Activated B cell treated with CpG ODN at 0.5 μM for 24 hours (primary cell): ENCODE measurements around the gene AXDND1. TPM values are rescaled to one million over a fixed set of nuclear protein-coding genes. Genes with fewer than 3 reads are reported as not detected.

Experiments used
- ATAC-seq: fragments of 200-7000 bp; cut with Tn5 transposase; one replicate; pipeline ENCODE4 v1.10.0; 2021; ENCODE audit warnings: low read depth, mild to moderate bottlenecking, moderate library complexity
- CTCF ChIA-PET: fragments of 350-600 bp; sonication (Branson Sonifier 250); formaldehyde crosslinking; loops from one replicate; lab custom pipeline; 2021; ENCODE audit warnings: antibody characterized with exemption; lab: Charles Lee
- POLR2A ChIA-PET: fragments of 350-600 bp; sonication (Branson Sonifier 250); formaldehyde crosslinking; loops from one replicate; lab custom pipeline; 2021; ENCODE audit warnings: antibody characterized with exemption; lab: Charles Lee
- DNase-seq: peaks from one replicate; pipeline ENCODE4 v3.0.0; 2022
- H3K27ac Mint-ChIP-seq: one replicate; pipeline ENCODE4 v1.8.0; 2020; ENCODE audit warnings: mixed read lengths
- H3K27me3 Mint-ChIP-seq: one replicate; pipeline ENCODE4 v1.8.0; 2021; ENCODE audit warnings: mixed read lengths
- H3K36me3 Mint-ChIP-seq: one replicate; pipeline ENCODE4 v1.8.0; 2021; ENCODE audit warnings: low read depth, mixed read lengths
- H3K4me1 Mint-ChIP-seq: one replicate; pipeline ENCODE4 v1.8.0; 2021; ENCODE audit warnings: mixed read lengths
- H3K4me3 Mint-ChIP-seq: one replicate; pipeline ENCODE4 v1.8.0; 2020; ENCODE audit warnings: mild to moderate bottlenecking, mixed read lengths
- H3K9me3 Mint-ChIP-seq: one replicate; pipeline ENCODE4 v1.8.0; 2020; ENCODE audit warnings: mixed read lengths
- CTCF ChIP-seq: fragments of 200-600 bp; IDR thresholded peaks from one replicate; pipeline ENCODE4 v1.8.0; 2022; ENCODE audit warnings: antibody characterized with exemption, mild to moderate bottlenecking
- intact Hi-C: fragments of 100-400 bp; cut with micrococcal nuclease; formaldehyde crosslinking; loops from one replicate; pipeline ENCODE4 v1.15.1; 2024
- total RNA-seq: library from RNA; stranded (reverse); gene quantifications from 2 replicates; pipeline ENCODE4 v1.2.3, GENCODE V29; 2022

AXDND1 gene
- total RNA-seq, 1 donor from 2014 or later: 0.75 TPM

GRCh38 chr1:179575497-179576314 is 209.9 kb downstream of the AXDND1 start, which contains the start of gene NPHS2:
NPHS2 (minus strand) TSS chr1:179575948; CDS start chr1:179575864, 84 bp downstream.
- H3K4me3 Mint-ChIP-seq: peak within 1 kb of the TSS; percentile 25
- no peak for ATAC-seq
- no peak for DNase-seq
- H3K4me1 Mint-ChIP-seq: peaks cover 8% of the 10 kb centered on the region
- H3K27me3 Mint-ChIP-seq: peaks cover 52% of the 10 kb centered on the region
- no peaks in the 10 kb centered on the region for H3K9me3 Mint-ChIP-seq
- H3K27ac Mint-ChIP-seq: no peak within 1 kb of the TSS
- no peak for TF ChIP-seq CTCF
- intact Hi-C loops: no loop called here
- ChIA-PET CTCF (no interaction called here), POLR2A (no interaction called here)
- no peaks in the 10 kb centered on the region for H3K36me3 Mint-ChIP-seq

GRCh38 chr1:179576509-179576908 is 210.7 kb downstream of the AXDND1 start:
- Mint-ChIP-seq H3K4me3 (no peak overlapping the region), H3K27ac (no peak overlapping the region), H3K4me1 (peaks cover 8% of the 10 kb centered on the region), H3K27me3 (peaks cover 49% of the 10 kb centered on the region), H3K36me3 (no peaks in the 10 kb centered on the region), H3K9me3 (no peaks in the 10 kb centered on the region)
- TF ChIP-seq CTCF: no peak
- POLR2A ChIA-PET: no interaction called here
- intact Hi-C loops: no loop called here
- CTCF ChIA-PET: no interaction called here
- ATAC-seq (no peak), DNase-seq (no peak)

GRCh38 chr1:179583771-179584320 is 218.1 kb downstream of the AXDND1 start:
- no peaks in the 10 kb centered on the region for H3K36me3 Mint-ChIP-seq
- no peak for TF ChIP-seq CTCF
- no peaks in the 10 kb centered on the region for H3K4me1 Mint-ChIP-seq
- no peak for DNase-seq
- H3K27ac Mint-ChIP-seq: no peak overlapping the region
- no peaks in the 10 kb centered on the region for H3K9me3 Mint-ChIP-seq
- ChIA-PET POLR2A (no interaction called here), CTCF (no interaction called here)
- intact Hi-C loops: no loop called here
- H3K27me3 Mint-ChIP-seq: peaks cover 53% of the 10 kb centered on the region
- no peak for ATAC-seq
- H3K4me3 Mint-ChIP-seq: no peak overlapping the region

- Mint-ChIP-seq H3K36me3 (no peaks in the 10 kb centered on the region), H3K27me3 (peaks cover 53% of the 10 kb centered on the region), H3K4me1 (no peaks in the 10 kb centered on the region), H3K27ac (no peak overlapping the region), H3K9me3 (no peaks in the 10 kb centered on the region), H3K4me3 (no peak overlapping the region)
- TF ChIP-seq CTCF: no peak
- ATAC-seq (no peak), DNase-seq (no peak)
- ChIA-PET CTCF (no interaction called here), POLR2A (no interaction called here)
- intact Hi-C loops: no loop called here
Observed at GRCh38 chr1:179586107-179586823, 220.5 kb downstream of the AXDND1 start.

- no peak for DNase-seq
- H3K9me3 Mint-ChIP-seq: no peaks in the 10 kb centered on the region
- no peak overlapping the region for H3K4me3 Mint-ChIP-seq
- ChIA-PET POLR2A (no interaction called here), CTCF (no interaction called here)
- H3K27me3 Mint-ChIP-seq: peaks cover 55% of the 10 kb centered on the region
- no peak overlapping the region for H3K27ac Mint-ChIP-seq
- H3K36me3 Mint-ChIP-seq: no peaks in the 10 kb centered on the region
- no peak for TF ChIP-seq CTCF
- intact Hi-C loops: no loop called here
- no peaks in the 10 kb centered on the region for H3K4me1 Mint-ChIP-seq
- ATAC-seq: no peak
Observed at GRCh38 chr1:179587336-179587735, 221.6 kb downstream of the AXDND1 start.
